Caco-2 (cell line): ENCODE results near the gene GUCY2C. TPM values are rescaled to one million over a fixed set of nuclear protein-coding genes. Genes with fewer than 3 reads are reported as not detected.

Source experiments
- BruUV-seq: library from RNA; stranded (reverse); fragments of 400-500 nt; replicated peaks from 2 replicates; lab custom pipeline; 2021; lab: Mats Ljungman, UMichigan
- CTCF ChIA-PET: fragments of 300-600 bp; sonication (Branson Sonifier 250); formaldehyde crosslinking; loops from one replicate; lab custom pipeline; 2022; ENCODE audit warnings: antibody characterized with exemption; lab: Charles Lee
- POLR2A ChIA-PET: fragments of 300-600 bp; sonication (Branson Sonifier 250); formaldehyde crosslinking; loops from one replicate; lab custom pipeline; 2022; ENCODE audit warnings: antibody characterized with exemption; lab: Charles Lee
- DNase-seq, 2 experiments: peaks; one replicate each; pipeline versions ENCODE4 v3.0.0 to v3.0.0-alpha.2; 2020 to 2022
- H3K27me3 ChIP-seq: replicated peaks from 2 replicates; pipeline ENCODE4 v1.6.0; 2011; ENCODE audit warnings: low read length; ENCODE audit not compliant: control insufficient read depth, insufficient read depth
- H3K36me3 ChIP-seq: 2 replicates; pipeline ENCODE4 v1.5.1; 2011; ENCODE audit warnings: low read length; ENCODE audit not compliant: control insufficient read depth, insufficient read depth
- H3K4me1 ChIP-seq: fragments of 250-450 bp; sonication (Bioruptor Pico); 2 replicates; pipeline ENCODE4 v1.5.1; 2020; ENCODE audit warnings: mild to moderate bottlenecking
- H3K4me3 ChIP-seq: 2 replicates; pipeline ENCODE4 v1.5.1; 2011; ENCODE audit warnings: low read depth, mild to moderate bottlenecking, control low read depth, low read length
- H3K9me3 ChIP-seq: fragments of 250-450 bp; sonication (Bioruptor Pico); 2 replicates; pipeline ENCODE4 v1.5.1; 2020; ENCODE audit warnings: mild to moderate bottlenecking, moderate library complexity
- H3K27ac Mint-ChIP-seq: one replicate; pipeline ENCODE4 v1.8.0; 2022; ENCODE audit warnings: mixed read lengths; ENCODE audit not compliant: unreplicated experiment
- H3K27me3 Mint-ChIP-seq: one replicate; pipeline ENCODE4 v1.8.0; 2022; ENCODE audit warnings: mixed read lengths; ENCODE audit not compliant: insufficient read depth, unreplicated experiment
- H3K36me3 Mint-ChIP-seq: one replicate; pipeline ENCODE4 v1.8.0; 2022; ENCODE audit warnings: mild to moderate bottlenecking, mixed read lengths; ENCODE audit not compliant: insufficient read depth, unreplicated experiment
- H3K4me1 Mint-ChIP-seq: one replicate; pipeline ENCODE4 v1.8.0; 2022; ENCODE audit warnings: low read depth, mixed read lengths; ENCODE audit not compliant: unreplicated experiment
- H3K4me3 Mint-ChIP-seq: one replicate; pipeline ENCODE4 v1.8.0; 2022; ENCODE audit warnings: mild to moderate bottlenecking, moderate library complexity, mixed read lengths; ENCODE audit not compliant: unreplicated experiment
- H3K9me3 Mint-ChIP-seq: one replicate; pipeline ENCODE4 v1.8.0; 2022; ENCODE audit warnings: mixed read lengths; ENCODE audit not compliant: unreplicated experiment
- intact Hi-C: fragments of 100-400 bp; cut with micrococcal nuclease; formaldehyde crosslinking; loops from one replicate; pipeline ENCODE4 v1.10.0; 2022; ENCODE audit not compliant: unreplicated experiment
- total RNA-seq: library from RNA; stranded (reverse); gene quantifications from 2 replicates; pipeline ENCODE4 v1.2.3, GENCODE V29; 2022
- TF ChIP-seq, protein P1 (sequence below), 2 experiments: fragments of 200-600 bp in 1 of 2; IDR thresholded peaks; 1 replicate in 1 of 2; 2 replicates in 1 of 2; pipeline versions ENCODE4 v1.5.1 to v1.8.0; 2011 to 2022; ENCODE audit warnings: antibody characterized with exemption in 1 of 2, control low read depth in 1 of 2, inconsistent platforms in 1 of 2, low read depth in 1 of 2, low read length in 1 of 2, mild to moderate bottlenecking in 1 of 2, moderate library complexity in 1 of 2; ENCODE audit not compliant: insufficient read depth in 1 of 2, severe bottlenecking in 1 of 2, unreplicated experiment in 1 of 2

GUCY2C gene
- total RNA-seq, 1 experiment from 2014 or later: 2.4 TPM

DNA sequence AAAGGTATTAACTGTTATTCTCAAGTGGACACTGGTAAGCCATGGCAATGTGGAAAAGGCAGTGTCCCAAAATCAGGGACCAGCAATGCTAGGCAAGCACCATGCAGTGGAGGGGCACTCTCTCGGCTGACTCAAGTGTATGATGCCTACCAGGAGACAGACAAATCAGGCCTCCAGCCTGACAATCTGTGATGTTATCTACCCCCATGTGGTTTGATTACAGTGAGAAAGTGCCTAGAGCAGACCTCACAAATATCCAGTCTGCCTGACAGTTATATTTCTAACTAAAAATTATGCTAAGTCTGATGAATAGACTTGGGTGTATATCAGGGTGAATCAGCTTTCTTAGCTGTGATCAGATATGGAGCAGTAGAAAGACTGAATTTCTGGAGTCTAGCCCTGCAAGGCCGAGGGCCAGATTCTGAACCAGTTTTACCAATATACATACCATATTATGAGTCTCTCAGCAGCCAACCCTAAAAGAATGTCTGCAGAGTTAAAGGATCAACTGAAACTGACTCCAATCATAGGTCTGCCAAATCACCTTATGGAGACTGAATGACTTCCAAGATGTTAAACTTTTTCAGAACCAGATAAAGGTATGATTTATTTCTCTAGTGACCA is 132.0 kb downstream of the GUCY2C start:
- no peak overlapping the region for H3K4me3 Mint-ChIP-seq
- Histone ChIP-seq H3K4me1 (peaks cover 19% of the 10 kb centered on the region), H3K9me3 (no peaks in the 10 kb centered on the region), H3K36me3 (no peaks in the 10 kb centered on the region), H3K27me3 (no peaks in the 10 kb centered on the region), H3K4me3 (no peak overlapping the region)
- H3K27me3 Mint-ChIP-seq: no peaks in the 10 kb centered on the region
- TF ChIP-seq, protein P1, sequence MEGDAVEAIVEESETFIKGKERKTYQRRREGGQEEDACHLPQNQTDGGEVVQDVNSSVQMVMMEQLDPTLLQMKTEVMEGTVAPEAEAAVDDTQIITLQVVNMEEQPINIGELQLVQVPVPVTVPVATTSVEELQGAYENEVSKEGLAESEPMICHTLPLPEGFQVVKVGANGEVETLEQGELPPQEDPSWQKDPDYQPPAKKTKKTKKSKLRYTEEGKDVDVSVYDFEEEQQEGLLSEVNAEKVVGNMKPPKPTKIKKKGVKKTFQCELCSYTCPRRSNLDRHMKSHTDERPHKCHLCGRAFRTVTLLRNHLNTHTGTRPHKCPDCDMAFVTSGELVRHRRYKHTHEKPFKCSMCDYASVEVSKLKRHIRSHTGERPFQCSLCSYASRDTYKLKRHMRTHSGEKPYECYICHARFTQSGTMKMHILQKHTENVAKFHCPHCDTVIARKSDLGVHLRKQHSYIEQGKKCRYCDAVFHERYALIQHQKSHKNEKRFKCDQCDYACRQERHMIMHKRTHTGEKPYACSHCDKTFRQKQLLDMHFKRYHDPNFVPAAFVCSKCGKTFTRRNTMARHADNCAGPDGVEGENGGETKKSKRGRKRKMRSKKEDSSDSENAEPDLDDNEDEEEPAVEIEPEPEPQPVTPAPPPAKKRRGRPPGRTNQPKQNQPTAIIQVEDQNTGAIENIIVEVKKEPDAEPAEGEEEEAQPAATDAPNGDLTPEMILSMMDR (IDR thresholded peaks at IDR 0.05; ENCODE audit: insufficient read depth in 1 of 2, low read depth in 1 of 2, low read length in 1 of 2, severe bottlenecking in 1 of 2, unreplicated experiment in 1 of 2): no peak
- no peaks in the 10 kb centered on the region for H3K9me3 Mint-ChIP-seq
- peaks cover 5% of the 10 kb centered on the region for H3K4me1 Mint-ChIP-seq
- BruUV-seq: no TSS peak
- ChIA-PET POLR2A (no interaction called here), CTCF (no interaction called here)
- no peaks in the 10 kb centered on the region for H3K36me3 Mint-ChIP-seq
- no peak for DNase-seq
- H3K27ac Mint-ChIP-seq: no peak overlapping the region
- intact Hi-C loops: no loop called here

DNA sequence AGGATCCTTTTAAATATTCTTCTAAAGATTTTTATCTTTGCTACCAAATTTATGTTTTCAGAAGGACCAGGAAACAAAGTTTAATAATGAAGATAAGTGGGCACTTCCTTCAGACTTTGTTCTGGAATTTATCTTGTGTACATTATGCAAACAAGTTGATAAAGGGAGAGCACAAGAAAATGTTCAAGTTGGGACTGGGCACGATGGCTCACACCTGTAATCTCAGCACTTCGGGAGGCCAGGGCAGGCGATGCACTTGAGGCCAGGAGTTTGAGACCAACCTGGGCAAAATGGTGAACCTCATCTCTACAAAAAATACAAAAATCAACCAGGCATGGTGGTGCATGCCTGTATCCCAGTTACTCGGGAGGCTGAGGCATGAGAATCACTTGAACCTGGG is 133.4 kb downstream of the GUCY2C start:
- no peak for DNase-seq
- no peaks in the 10 kb centered on the region for H3K36me3 ChIP-seq
- no peak overlapping the region for H3K4me3 ChIP-seq
- Mint-ChIP-seq H3K36me3 (no peaks in the 10 kb centered on the region), H3K9me3 (no peaks in the 10 kb centered on the region), H3K4me3 (no peak overlapping the region), H3K4me1 (peaks cover 2% of the 10 kb centered on the region), H3K27me3 (no peaks in the 10 kb centered on the region), H3K27ac (no peak overlapping the region)
- no peaks in the 10 kb centered on the region for H3K27me3 ChIP-seq
- CTCF ChIA-PET: no interaction called here
- TF ChIP-seq, protein P1 (IDR thresholded peaks at IDR 0.05; ENCODE audit: insufficient read depth in 1 of 2, low read depth in 1 of 2, low read length in 1 of 2, severe bottlenecking in 1 of 2, unreplicated experiment in 1 of 2): no peak
- POLR2A ChIA-PET: no interaction called here
- H3K4me1 ChIP-seq: peaks cover 19% of the 10 kb centered on the region
- H3K9me3 ChIP-seq: no peaks in the 10 kb centered on the region
- BruUV-seq: no TSS peak
- intact Hi-C loops: no loop called here

Other genes starting within 250 kb of the GUCY2C start
- gene PLBD1, start 128.7 kb downstream of the GUCY2C start, total RNA-seq: 21.1 and 21.4 TPM in 2 replicates
- 159 and 184 TPM in 2 replicates for gene WBP11, start 106.9 kb upstream of the GUCY2C start, total RNA-seq
- 1.8 and 2.8 TPM in 2 replicates for gene C12orf60, start 107.1 kb upstream of the GUCY2C start, total RNA-seq
- gene SMCO3, start 117.6 kb upstream of the GUCY2C start, total RNA-seq: not detected in 2 replicates
- 0.19 and 0.57 TPM in 2 replicates for gene ART4, start 146.9 kb upstream of the GUCY2C start, total RNA-seq
- not detected in 2 replicates for gene MGP, start 189.3 kb upstream of the GUCY2C start, total RNA-seq
- gene ERP27, start 241.9 kb upstream of the GUCY2C start, total RNA-seq: 0.98 and 1.1 TPM in 2 replicates